GM12891 (cell line): Measurements from ENCODE around the gene SORCS1.

Experiments used
- DNase-seq: peaks from one replicate; pipeline ENCODE4 v3.0.0; 2011; ENCODE audit warnings: low spot score; ENCODE audit not compliant: insufficient read length
- FAIRE-seq: peaks from 2 replicates; lab custom pipeline; 2011; peaks lifted over from hg19 to GRCh38; lab: Jason Lieb, UNC
- PAX5 ChIP-seq: IDR thresholded peaks from 2 replicates; pipeline ENCODE4 v1.6.1; 2011; ENCODE audit warnings: low read length, moderate library complexity, mild to moderate bottlenecking; ENCODE audit not compliant: insufficient read depth, severe bottlenecking
- POLR2A ChIP-seq: IDR thresholded peaks from 2 replicates; pipeline ENCODE4 v1.6.1; 2011; ENCODE audit warnings: low read depth, low read length, control low read depth
- POLR2AphosphoS5 ChIP-seq: IDR thresholded peaks from 2 replicates; pipeline ENCODE4 v1.6.1; 2011; ENCODE audit warnings: low read depth, low read length, control low read depth
- POU2F2 ChIP-seq: IDR thresholded peaks from 2 replicates; pipeline ENCODE4 v1.6.1; 2011; ENCODE audit warnings: low read depth, mild to moderate bottlenecking, control low read depth, low read length, moderate library complexity
- SPI1 ChIP-seq: IDR thresholded peaks from 2 replicates; pipeline ENCODE4 v1.6.1; 2011; ENCODE audit warnings: low read depth, low read length, control low read depth
- TAF1 ChIP-seq: IDR thresholded peaks from 2 replicates; pipeline ENCODE4 v1.6.1; 2011; ENCODE audit warnings: low read depth, low read length, control low read depth

The SORCS1 gene

GRCh38 chr10:107083388-107084009 lies 81.0 kb downstream of the SORCS1 start:
- no peak for TF ChIP-seq POLR2AphosphoS5
- no peak for TF ChIP-seq PAX5
- no peak for TF ChIP-seq TAF1
- TF ChIP-seq SPI1, result no peak
- FAIRE-seq (no peak), DNase-seq (no peak)

GRCh38 chr10:107081644-107082043 lies 82.9 kb downstream of the SORCS1 start:
- no peak for TF ChIP-seq TAF1
- no peak for TF ChIP-seq POLR2A
- no peak for TF ChIP-seq PAX5
- no peak for TF ChIP-seq POU2F2
- no peak for TF ChIP-seq SPI1
- no peak for TF ChIP-seq POLR2AphosphoS5
- DNase-seq (no peak), FAIRE-seq (no peak)

DNA sequence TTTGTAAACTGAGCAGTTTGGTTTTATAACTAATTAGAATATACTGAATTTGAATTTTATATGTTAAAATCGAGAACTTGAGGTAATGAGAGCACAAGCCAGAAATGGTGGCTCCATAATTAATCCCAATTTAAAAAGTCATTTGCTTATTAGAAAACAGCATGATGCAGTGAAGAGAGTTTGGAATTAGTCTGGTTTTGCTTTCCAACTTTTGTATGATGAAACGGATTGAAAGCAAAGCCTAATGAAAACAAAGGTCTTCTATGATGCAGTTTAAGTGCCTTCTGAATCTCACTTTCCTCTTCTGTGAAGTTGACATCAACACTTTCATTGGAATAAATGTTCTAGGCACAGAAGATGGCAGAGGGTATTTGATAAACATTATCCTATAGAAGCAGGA lies 89.4 kb downstream of the SORCS1 start:
- no peak for FAIRE-seq
- no peak for DNase-seq
- TF ChIP-seq POLR2AphosphoS5, result no peak
- no peak for TF ChIP-seq TAF1
- no peak for TF ChIP-seq PAX5
- TF ChIP-seq SPI1, result no peak
- no peak for TF ChIP-seq POU2F2
- TF ChIP-seq POLR2A, result no peak

DNA sequence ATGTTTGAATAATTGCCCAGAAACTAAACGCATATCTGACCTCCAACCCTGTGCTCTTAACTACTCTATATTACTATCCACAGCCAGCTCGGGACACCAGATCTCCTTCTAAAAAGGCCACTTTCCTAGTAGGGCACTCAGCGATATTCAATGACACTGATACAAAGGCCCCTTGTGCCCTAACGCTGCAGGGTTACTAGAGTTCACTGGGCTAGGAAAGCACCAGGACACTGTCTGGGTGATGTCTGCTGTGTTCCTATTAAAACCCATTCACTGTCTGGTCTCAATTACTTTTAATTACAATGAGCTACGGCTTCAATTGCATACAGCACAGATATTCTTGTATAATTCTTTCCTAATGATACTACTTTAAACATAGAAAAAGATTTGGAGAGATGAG lies 91.7 kb downstream of the SORCS1 start:
- no peak for DNase-seq
- FAIRE-seq, result no peak

GRCh38 chr10:107072028-107072427 lies 92.5 kb downstream of the SORCS1 start:
- TF ChIP-seq SPI1 (no peak), PAX5 (no peak), TAF1 (no peak), POU2F2 (no peak), POLR2A (no peak), POLR2AphosphoS5 (no peak)
- DNase-seq (no peak), FAIRE-seq (no peak)

More for the DNA sequence above, 91.7 kb downstream of the SORCS1 start:
- TF ChIP-seq SPI1 (no peak), POLR2AphosphoS5 (no peak), POLR2A (no peak), POU2F2 (no peak)

- DNase-seq, result no peak
- TF ChIP-seq TAF1 (no peak), POU2F2 (no peak), PAX5 (no peak), SPI1 (no peak), POLR2A (no peak), POLR2AphosphoS5 (no peak)
- no peak for FAIRE-seq
Measured at GRCh38 chr10:107071301-107071700, 93.2 kb downstream of the SORCS1 start.

DNA sequence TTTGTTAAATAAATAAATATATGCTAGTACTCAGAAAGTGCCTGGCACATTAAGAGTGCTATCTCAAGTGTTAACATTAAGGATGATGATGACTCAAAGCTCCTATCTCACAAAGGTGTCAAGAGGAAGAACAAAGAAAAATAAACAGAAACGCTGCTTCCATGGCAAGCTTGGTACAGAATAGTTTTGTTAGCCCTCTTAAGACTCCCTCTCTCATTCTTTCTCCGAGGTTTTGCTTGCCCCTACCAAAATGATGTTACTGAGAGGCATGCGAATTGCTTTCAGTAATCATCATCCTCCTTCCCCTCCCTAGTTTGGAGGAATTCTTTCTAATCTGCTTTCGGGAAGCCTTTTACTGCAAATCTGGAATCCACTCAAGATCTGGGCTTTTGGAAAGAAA lies 96.7 kb downstream of the SORCS1 start:
- DNase-seq (no peak), FAIRE-seq (no peak)
- no peak for TF ChIP-seq TAF1
- no peak for TF ChIP-seq PAX5
- no peak for TF ChIP-seq POU2F2
- TF ChIP-seq POLR2AphosphoS5, result no peak
- TF ChIP-seq POLR2A, result no peak

DNA sequence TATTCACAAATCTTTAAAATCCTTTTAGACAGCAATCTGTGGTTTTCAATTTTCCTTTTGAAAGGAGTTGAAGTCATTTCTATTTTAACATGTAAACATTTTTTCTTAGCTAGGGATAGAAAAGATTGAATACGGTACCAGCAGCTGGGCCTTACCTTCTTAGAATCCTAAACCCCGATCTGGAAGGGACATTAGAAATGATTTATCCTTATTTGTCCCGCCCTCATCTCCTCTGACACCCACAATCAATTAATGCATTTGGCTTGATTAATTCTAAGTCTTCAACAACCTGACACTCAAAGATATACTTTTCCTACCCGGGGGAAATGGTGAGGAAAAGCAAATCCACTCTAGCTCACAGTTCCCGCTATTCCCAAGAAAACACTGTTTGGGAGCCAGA lies 100.4 kb downstream of the SORCS1 start:
- DNase-seq (no peak), FAIRE-seq (no peak)
- TF ChIP-seq TAF1, result no peak
- TF ChIP-seq POU2F2, result no peak
- TF ChIP-seq POLR2A, result no peak
- no peak for TF ChIP-seq PAX5
- no peak for TF ChIP-seq SPI1
- no peak for TF ChIP-seq POLR2AphosphoS5

DNA sequence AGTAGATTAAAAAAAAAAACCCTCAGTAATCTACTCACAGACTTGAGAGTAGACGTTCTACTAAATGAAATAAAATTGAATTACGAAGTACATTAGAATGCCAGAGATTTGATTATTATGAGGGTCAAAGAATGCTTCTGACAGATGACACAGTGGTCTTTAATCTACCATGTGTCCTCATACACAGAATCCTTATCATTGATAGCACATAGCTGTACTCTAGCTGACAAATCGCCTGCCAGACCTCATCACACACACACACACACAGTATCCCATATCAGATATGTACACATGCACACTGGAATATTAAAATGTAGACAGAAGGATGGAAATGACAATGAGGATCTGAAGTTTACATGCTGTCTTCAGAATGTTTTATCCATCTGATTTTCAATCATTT lies 104.6 kb downstream of the SORCS1 start:
- DNase-seq, result no peak
- no peak for FAIRE-seq
- TF ChIP-seq SPI1, result no peak
- no peak for TF ChIP-seq POLR2AphosphoS5
- no peak for TF ChIP-seq POLR2A
- no peak for TF ChIP-seq TAF1

- no peak for FAIRE-seq
- TF ChIP-seq POLR2A, result no peak
- TF ChIP-seq POLR2AphosphoS5, result no peak
- no peak for TF ChIP-seq POU2F2
- no peak for DNase-seq
Measured at GRCh38 chr10:107059068-107059804, 105.3 kb downstream of the SORCS1 start.
